Endothelial cell of umbilical vein (primary cell): ENCODE measurements around the gene PPM1E.

ENCODE experiments used
- CTCF ChIP-seq, 2 donors: IDR thresholded peaks; 1 replicate in 1 of 2; 2 replicates in 1 of 2; pipeline ENCODE4 v1.5.1; 2011; ENCODE audit warnings: low read length in 2 of 2, mild to moderate bottlenecking in 2 of 2, moderate library complexity in 2 of 2, control low read depth in 1 of 2, inconsistent platforms in 1 of 2, low read depth in 1 of 2; ENCODE audit not compliant: insufficient read depth in 1 of 2; ENCODE audit errors: extremely low read depth in 1 of 2
- EZH2 ChIP-seq: IDR thresholded peaks from 2 replicates; pipeline ENCODE4 v1.6.1; 2012; ENCODE audit warnings: borderline replicate concordance, low read depth, mild to moderate bottlenecking, moderate library complexity, low read length, inconsistent platforms; ENCODE audit not compliant: severe bottlenecking
- JUN ChIP-seq: IDR thresholded peaks from 2 replicates; pipeline ENCODE4 v1.6.1; 2011; ENCODE audit warnings: borderline replicate concordance, low read depth; ENCODE audit not compliant: insufficient read length, insufficient read depth
- MAX ChIP-seq: IDR thresholded peaks from 2 replicates; pipeline ENCODE4 v1.6.1; 2011; ENCODE audit not compliant: insufficient read depth, insufficient read length
- MYC ChIP-seq: IDR thresholded peaks from one replicate; pipeline ENCODE4 v1.6.1; 2011; ENCODE audit warnings: mild to moderate bottlenecking, low read depth, low read length
- POLR2A ChIP-seq: IDR thresholded peaks from 2 replicates; pipeline ENCODE4 v1.6.1; 2012; ENCODE audit warnings: low read depth, mild to moderate bottlenecking, control low read depth, low read length
- POLR2AphosphoS5 ChIP-seq: IDR thresholded peaks from 2 replicates; pipeline ENCODE4 v1.6.1; 2012; ENCODE audit warnings: low read depth, mild to moderate bottlenecking, control low read depth, low read length, moderate library complexity; ENCODE audit not compliant: insufficient read depth

- no peak for TF ChIP-seq CTCF (IDR thresholded peaks at IDR 0.05; ENCODE audit: extremely low read depth in 1 of 2, insufficient read depth in 1 of 2, low read depth in 1 of 2, low read length in 2 of 2)
- no peak for TF ChIP-seq POLR2AphosphoS5
- TF ChIP-seq POLR2A, result no peak
- TF ChIP-seq EZH2, result no peak
- TF ChIP-seq MYC, result no peak
- no peak for TF ChIP-seq MAX
- TF ChIP-seq JUN, result no peak
Observed at GRCh38 chr17:58837699-58838098, 82.0 kb downstream of the PPM1E start.
